ENCODE measurements around the gene GALNT15.

GALNT15 gene

GRCh38 chr3:16236030-16236639, 61.7 kb downstream of the GALNT15 start:
- H3K4me1 ChIP-seq (ENCODE audit: control insufficient read depth in 1 of 2, insufficient read depth in 1 of 2, low read depth in 1 of 2, low read length in 1 of 2): peaks cover 7 to 20% of the 10 kb centered on the region in 2 experiments
- H3K9me3 ChIP-seq: no peaks in the 10 kb centered on the region
- no peak overlapping the region for H3K4me3 ChIP-seq (ENCODE audit: low read depth in 1 of 2, low read length in 1 of 2)
- TF ChIP-seq, protein P1, sequence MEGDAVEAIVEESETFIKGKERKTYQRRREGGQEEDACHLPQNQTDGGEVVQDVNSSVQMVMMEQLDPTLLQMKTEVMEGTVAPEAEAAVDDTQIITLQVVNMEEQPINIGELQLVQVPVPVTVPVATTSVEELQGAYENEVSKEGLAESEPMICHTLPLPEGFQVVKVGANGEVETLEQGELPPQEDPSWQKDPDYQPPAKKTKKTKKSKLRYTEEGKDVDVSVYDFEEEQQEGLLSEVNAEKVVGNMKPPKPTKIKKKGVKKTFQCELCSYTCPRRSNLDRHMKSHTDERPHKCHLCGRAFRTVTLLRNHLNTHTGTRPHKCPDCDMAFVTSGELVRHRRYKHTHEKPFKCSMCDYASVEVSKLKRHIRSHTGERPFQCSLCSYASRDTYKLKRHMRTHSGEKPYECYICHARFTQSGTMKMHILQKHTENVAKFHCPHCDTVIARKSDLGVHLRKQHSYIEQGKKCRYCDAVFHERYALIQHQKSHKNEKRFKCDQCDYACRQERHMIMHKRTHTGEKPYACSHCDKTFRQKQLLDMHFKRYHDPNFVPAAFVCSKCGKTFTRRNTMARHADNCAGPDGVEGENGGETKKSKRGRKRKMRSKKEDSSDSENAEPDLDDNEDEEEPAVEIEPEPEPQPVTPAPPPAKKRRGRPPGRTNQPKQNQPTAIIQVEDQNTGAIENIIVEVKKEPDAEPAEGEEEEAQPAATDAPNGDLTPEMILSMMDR (IDR thresholded peaks at IDR 0.05): no peak
- H3K27me3 ChIP-seq: no peaks in the 10 kb centered on the region
- no peak overlapping the region for H3K27ac ChIP-seq
- no peaks in the 10 kb centered on the region for H3K36me3 ChIP-seq

DNA sequence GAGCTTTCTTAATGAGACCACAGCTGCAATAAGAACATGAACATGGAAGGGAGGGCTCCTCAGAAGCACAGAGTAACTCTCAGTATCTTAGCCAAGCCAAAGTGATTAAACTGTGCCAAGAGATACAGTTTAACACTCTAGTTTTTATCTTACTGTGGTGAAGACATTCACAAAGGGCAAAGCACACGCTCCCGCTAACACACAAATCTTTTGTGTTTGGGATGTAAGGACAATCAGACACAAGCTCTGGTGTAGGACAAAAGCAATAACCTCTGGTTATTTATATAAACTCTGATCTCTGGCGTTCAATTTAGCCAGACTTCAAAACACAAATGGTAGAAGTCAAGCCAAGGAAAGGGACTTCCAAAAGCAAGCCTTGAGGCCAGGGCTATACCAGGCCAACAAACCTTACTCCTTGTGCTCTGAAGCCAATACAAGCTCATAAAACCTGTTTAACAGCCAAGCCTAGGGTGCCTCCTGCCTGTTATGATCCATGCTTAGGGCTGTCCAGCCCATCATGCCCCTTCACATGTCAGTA, 62.4 kb downstream of the GALNT15 start:
- Histone ChIP-seq H3K27ac (no peak overlapping the region), H3K4me1 (ENCODE audit: control insufficient read depth in 1 of 2, insufficient read depth in 1 of 2, low read depth in 1 of 2, low read length in 1 of 2) (peaks cover 7 to 20% of the 10 kb centered on the region in 2 experiments), H3K27me3 (no peaks in the 10 kb centered on the region), H3K36me3 (no peaks in the 10 kb centered on the region), H3K9me3 (no peaks in the 10 kb centered on the region), H3K4me3 (ENCODE audit: low read depth in 1 of 2, low read length in 1 of 2) (no peak overlapping the region)
- TF ChIP-seq, protein P1 (IDR thresholded peaks at IDR 0.05): no peak

DNA sequence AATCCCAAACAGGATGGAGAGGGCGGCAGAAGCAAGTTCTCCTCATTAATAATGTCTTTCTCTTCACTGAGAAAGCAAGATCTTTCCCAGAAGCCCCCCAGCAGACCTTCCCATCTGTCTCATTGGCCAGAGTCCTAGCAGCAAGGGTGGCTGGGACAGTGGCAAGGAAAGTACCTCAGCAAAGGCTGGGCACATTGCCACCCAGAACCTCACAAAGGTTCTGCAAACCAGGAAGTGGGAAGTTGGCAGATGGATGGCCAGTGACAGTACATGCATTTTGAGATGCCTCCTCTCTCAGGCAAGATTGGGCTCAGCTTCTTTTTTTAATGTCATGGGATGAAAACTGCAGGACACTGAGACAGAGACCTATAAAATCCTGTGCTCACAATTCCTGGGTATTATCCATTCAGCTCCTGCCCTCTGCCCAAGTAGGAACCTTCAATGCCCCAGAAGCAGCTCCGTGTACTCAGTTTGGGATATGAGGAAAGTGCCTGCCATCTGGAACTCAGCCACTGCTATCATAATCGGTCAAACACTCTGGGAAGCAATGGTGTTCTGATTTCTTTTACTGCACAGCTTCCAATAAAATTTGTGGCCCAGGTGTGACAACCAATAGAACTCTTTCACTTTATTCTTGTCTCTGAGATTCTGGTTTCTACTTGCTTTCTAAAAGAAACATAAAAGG, 64.7 kb downstream of the GALNT15 start:
- TF ChIP-seq, protein P1 (IDR thresholded peaks at IDR 0.05): no peak
- no peak overlapping the region for H3K4me3 ChIP-seq (ENCODE audit: low read depth in 1 of 2, low read length in 1 of 2)
- H3K27ac ChIP-seq: no peak overlapping the region
- H3K27me3 ChIP-seq: no peaks in the 10 kb centered on the region
- no peaks in the 10 kb centered on the region for H3K36me3 ChIP-seq
- H3K9me3 ChIP-seq: no peaks in the 10 kb centered on the region
- H3K4me1 ChIP-seq (ENCODE audit: control insufficient read depth in 1 of 2, insufficient read depth in 1 of 2, low read depth in 1 of 2, low read length in 1 of 2): peaks cover 7 to 20% of the 10 kb centered on the region in 2 experiments

GRCh38 chr3:16239780-16240179, 65.3 kb downstream of the GALNT15 start:
- Histone ChIP-seq H3K36me3 (no peaks in the 10 kb centered on the region), H3K27me3 (no peaks in the 10 kb centered on the region), H3K9me3 (no peaks in the 10 kb centered on the region), H3K4me1 (ENCODE audit: control insufficient read depth in 1 of 2, insufficient read depth in 1 of 2, low read depth in 1 of 2, low read length in 1 of 2) (peaks cover 7 to 20% of the 10 kb centered on the region in 2 experiments), H3K4me3 (ENCODE audit: low read depth in 1 of 2, low read length in 1 of 2) (no peak overlapping the region), H3K27ac (no peak overlapping the region)
- TF ChIP-seq, protein P1 (IDR thresholded peaks at IDR 0.05): no peak

GRCh38 chr3:16240229-16241023, 65.9 kb downstream of the GALNT15 start:
- H3K9me3 ChIP-seq: no peaks in the 10 kb centered on the region
- no peaks in the 10 kb centered on the region for H3K36me3 ChIP-seq
- TF ChIP-seq, protein P1 (IDR thresholded peaks at IDR 0.05): no peak
- H3K27me3 ChIP-seq: no peaks in the 10 kb centered on the region
- no peak overlapping the region for H3K27ac ChIP-seq
- no peak overlapping the region for H3K4me3 ChIP-seq (ENCODE audit: low read depth in 1 of 2, low read length in 1 of 2)
- peaks cover 7 to 20% of the 10 kb centered on the region in 2 experiments for H3K4me1 ChIP-seq (ENCODE audit: control insufficient read depth in 1 of 2, insufficient read depth in 1 of 2, low read depth in 1 of 2, low read length in 1 of 2)
